HepG2 (cell line): ENCODE data around the gene TBC1D20. TPM values are rescaled to one million over a fixed set of nuclear protein-coding genes. Genes with fewer than 3 reads are reported as not detected.

ENCODE experiments used
- CBX5 ChIP-seq: sonication (generic); formaldehyde crosslinking; IDR thresholded peaks from 2 replicates; pipeline ENCODE4 v1.4.0; 2020; ENCODE audit warnings: missing genetic modification reagents, borderline replicate concordance
- CC2D1A ChIP-seq: sonication (generic); formaldehyde crosslinking; IDR thresholded peaks from 2 replicates; pipeline ENCODE4 v1.8.1; 2023; ENCODE audit warnings: mild to moderate bottlenecking, missing genetic modification reagents
- CEBPB ChIP-seq: IDR thresholded peaks from 2 replicates; pipeline ENCODE4 v1.6.1; 2011; ENCODE audit warnings: low read depth, low read length, improper control_type of control experiment, borderline replicate concordance
- FOXO4 ChIP-seq: sonication (generic); formaldehyde crosslinking; conservative IDR thresholded peaks from 2 replicates; pipeline ENCODE4 v1.8.1; 2023; ENCODE audit warnings: missing genetic modification reagents
- FOXP1 ChIP-seq, 2 experiments: fragments of 450-650 bp in 1 of 2; IDR thresholded peaks; 2 replicates each; pipeline ENCODE4 v1.6.1; 2017 to 2018; ENCODE audit warnings: antibody characterized with exemption in 1 of 2
- KDM2A ChIP-seq: sonication (generic); formaldehyde crosslinking; IDR thresholded peaks from 2 replicates; pipeline ENCODE4 v1.4.0; 2020; ENCODE audit warnings: low read depth, missing genetic modification reagents, borderline replicate concordance
- KDM4B ChIP-seq: sonication (generic); formaldehyde crosslinking; IDR thresholded peaks from 2 replicates; pipeline ENCODE4 v1.4.0; 2020; ENCODE audit warnings: missing genetic modification reagents
- KLF13 ChIP-seq: sonication (generic); formaldehyde crosslinking; IDR thresholded peaks from 2 replicates; pipeline ENCODE4 v1.4.0; 2020; ENCODE audit warnings: mild to moderate bottlenecking, missing genetic modification reagents
- MED1 ChIP-seq: sonication (generic); formaldehyde crosslinking; IDR thresholded peaks from 2 replicates; pipeline ENCODE4 v1.4.0; 2020; ENCODE audit warnings: missing genetic modification reagents
- MLLT10 ChIP-seq: sonication (generic); formaldehyde crosslinking; IDR thresholded peaks from 2 replicates; pipeline ENCODE4 v1.4.0; 2020; ENCODE audit warnings: missing genetic modification reagents
- MYPOP ChIP-seq: sonication (generic); formaldehyde crosslinking; IDR thresholded peaks from 2 replicates; pipeline ENCODE4 v1.8.1; 2023; ENCODE audit warnings: mild to moderate bottlenecking, moderate library complexity, missing genetic modification reagents
- ONECUT2 ChIP-seq: sonication (generic); formaldehyde crosslinking; IDR thresholded peaks from 2 replicates; pipeline ENCODE4 v1.4.0; 2020; ENCODE audit warnings: missing genetic modification reagents
- PHF5A ChIP-seq: IDR thresholded peaks from one replicate; pipeline ENCODE4 v1.6.1; 2018; ENCODE audit warnings: low read depth, missing genetic modification reagents; ENCODE audit not compliant: unreplicated experiment
- PRDM10 ChIP-seq: sonication (generic); formaldehyde crosslinking; IDR thresholded peaks from 2 replicates; pipeline ENCODE4 v1.4.0; 2020; ENCODE audit warnings: low read depth, missing genetic modification reagents
- SIX4 ChIP-seq: sonication (generic); formaldehyde crosslinking; IDR thresholded peaks from 2 replicates; pipeline ENCODE4 v1.4.0; 2020; ENCODE audit warnings: missing genetic modification reagents
- SOX13 ChIP-seq, 3 experiments: fragments of 450-650 bp in 1 of 3; sonication (generic) in 1 of 3; formaldehyde crosslinking in 1 of 3; IDR thresholded peaks in 2 of 3; conservative IDR thresholded peaks in 1 of 3; 2 replicates each; pipeline versions ENCODE4 v1.5.0 to v1.6.1; 2016 to 2020; ENCODE audit warnings: antibody characterized with exemption in 1 of 3, mild to moderate bottlenecking in 1 of 3, missing compliant biosample characterization in 1 of 3, missing genetic modification reagents in 1 of 3, moderate library complexity in 1 of 3
- ZFY ChIP-seq: sonication (generic); formaldehyde crosslinking; IDR thresholded peaks from 2 replicates; pipeline ENCODE4 v1.4.0; 2020; ENCODE audit warnings: missing genetic modification reagents
- ZNF225 ChIP-seq: sonication (generic); formaldehyde crosslinking; IDR thresholded peaks from 2 replicates; pipeline ENCODE4 v1.4.0; 2020; ENCODE audit warnings: mild to moderate bottlenecking, missing genetic modification reagents
- ZNF296 ChIP-seq: sonication (generic); formaldehyde crosslinking; conservative IDR thresholded peaks from 2 replicates; pipeline ENCODE4 v1.5.0; 2020; ENCODE audit warnings: mild to moderate bottlenecking, missing genetic modification reagents
- ZNF563 ChIP-seq: sonication (generic); formaldehyde crosslinking; IDR thresholded peaks from 2 replicates; pipeline ENCODE4 v1.8.0; 2022; ENCODE audit warnings: mild to moderate bottlenecking, moderate library complexity, missing genetic modification reagents
- ZNF660 ChIP-seq: sonication (generic); formaldehyde crosslinking; IDR thresholded peaks from 2 replicates; pipeline ENCODE4 v1.5.1; 2020; ENCODE audit warnings: mild to moderate bottlenecking, low read depth, missing genetic modification reagents, borderline replicate concordance
- ZNF784 ChIP-seq: sonication (generic); formaldehyde crosslinking; IDR thresholded peaks from 2 replicates; pipeline ENCODE4 v1.5.1; 2020; ENCODE audit warnings: missing genetic modification reagents, mild to moderate bottlenecking, borderline replicate concordance
- polyA plus RNA-seq, 8 experiments: library from polyadenylated mRNA; depleted of rRNA in 3 of 8; stranded (reverse) in 7 of 8; unstranded in 1 of 8; fragments of >200 nt; fragmentation: Illumina TruSeq in 4 of 8; extraction: Trizol in 4 of 8; gene quantifications; 2 replicates each; pipeline versions ENCODE4 v1.2.1 to v1.2.3, GENCODE V29; 2011 to 2016; ENCODE audit warnings: low read depth in 4 of 8, missing spikeins in 1 of 8, mixed read lengths in 1 of 8; ENCODE audit not compliant: insufficient read depth in 1 of 8
- total RNA-seq, 5 experiments: library from RNA; depleted of rRNA; stranded (reverse); fragments of >200 nt; fragmentation: Illumina TruSeq; extraction: Trizol; gene quantifications; 2 replicates each; pipeline ENCODE4 v1.2.3, GENCODE V29; 2016; ENCODE audit warnings: low read depth in 1 of 5

Gene TBC1D20
- total and polyA plus RNA-seq, 2 of the 13 experiments (the other 11 are each of a cell fraction or from before 2014, with no cell fraction given), result 36.6 to 47.1 TPM

GRCh38 chr20:400454-401275 lies 61.7 kb downstream of the TBC1D20 start (continued):
- 0 out of 2 replicates have a peak, but pooled peaks have one; percentile 51 for TF ChIP-seq CC2D1A (CRISPR knock-in tag)
- peak; percentile 10; the same call in 1 of the 2 replicates for TF ChIP-seq PRDM10 (CRISPR knock-in tag)
- TF ChIP-seq ZFY (CRISPR knock-in tag), result peak; percentile 14; the same call in 1 of the 2 replicates
- TF ChIP-seq MLLT10 (CRISPR knock-in tag), result no peak
- TF ChIP-seq PHF5A (CRISPR knock-in tag), result no peak
- TF ChIP-seq ZNF296, result no peak
- TF ChIP-seq KDM4B (CRISPR knock-in tag), result 0 out of 2 replicates have a peak, but pooled peaks have one; percentile 60
- TF ChIP-seq SIX4 (CRISPR knock-in tag), result peak; percentile 39
- peak; percentile 51; the same call in 1 of the 2 replicates for TF ChIP-seq MYPOP (CRISPR knock-in tag)
- 0 out of 2 replicates have a peak, but pooled peaks have one; percentile 10 for TF ChIP-seq ZNF784
- no peak for TF ChIP-seq SOX13 (IDR thresholded peaks at IDR 0.05)
- no peak for TF ChIP-seq SOX13 (CRISPR knock-in tag; conservative IDR thresholded peaks at IDR 0.05 in 1 of 2, IDR thresholded peaks at IDR 0.05 in 1 of 2)
- TF ChIP-seq FOXO4, result no peak
- TF ChIP-seq ZNF660 (CRISPR knock-in tag), result no peak
- TF ChIP-seq ZNF225 (CRISPR knock-in tag), result no peak
- no peak for TF ChIP-seq CEBPB
- TF ChIP-seq KLF13 (CRISPR knock-in tag), result no peak
- no peak for TF ChIP-seq FOXP1 (IDR thresholded peaks at IDR 0.05)
- TF ChIP-seq FOXP1 (CRISPR knock-in tag; IDR thresholded peaks at IDR 0.05), result no peak
- TF ChIP-seq ONECUT2, result no peak
- no peak for TF ChIP-seq ZNF563 (CRISPR knock-in tag)
- TF ChIP-seq CBX5 (CRISPR knock-in tag), result peak; percentile 77; the same call in 1 of the 2 replicates
- peak; percentile 17 for TF ChIP-seq KDM2A (CRISPR knock-in tag)
- TF ChIP-seq MED1, result peak; percentile 57
